CD1c-positive myeloid dendritic cell (primary cell): ENCODE results near the gene CAMK2G.
A peak's percentile ranks its signal among the peaks of the same experiment; 100 is the strongest.
"Not testable (repeated sequence)": the region's sequence is repeated elsewhere in the genome, so short reads cannot be mapped to it uniquely, and the experiment has no call there.

Source experiments
- DNase-seq: peaks from one replicate; pipeline ENCODE4 v3.0.0-alpha.2; 2016; ENCODE audit errors: extremely low spot score

The CAMK2G gene

GRCh38 chr10:73791871-73792400 is 82.4 kb downstream of the CAMK2G start:
- DNase-seq: no peak

- no peak for DNase-seq
These were observed 83.3 kb downstream of the CAMK2G start for GRCh38 chr10:73790886-73791625.

DNA sequence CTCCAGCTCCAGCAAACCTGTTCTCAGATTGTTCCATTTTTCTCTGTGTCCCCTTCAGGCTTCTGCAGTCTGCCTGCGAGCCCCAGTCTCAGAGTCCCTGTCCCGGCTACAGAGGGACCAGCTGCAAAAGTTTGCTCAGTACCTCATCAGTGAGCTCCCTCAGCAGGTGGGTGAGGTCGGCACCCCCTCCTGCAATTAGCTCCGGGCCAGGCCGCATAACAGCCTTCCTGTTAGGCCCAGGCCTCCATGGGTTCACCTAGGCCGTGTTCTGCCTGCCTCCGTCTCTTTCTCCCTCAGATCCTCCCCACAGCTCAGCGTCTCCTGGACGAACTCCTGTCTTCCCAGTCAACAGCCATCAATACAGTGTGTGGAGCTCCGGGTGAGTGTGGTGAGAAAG is 84.7 kb downstream of the CAMK2G start:
- DNase-seq: no peak

DNA sequence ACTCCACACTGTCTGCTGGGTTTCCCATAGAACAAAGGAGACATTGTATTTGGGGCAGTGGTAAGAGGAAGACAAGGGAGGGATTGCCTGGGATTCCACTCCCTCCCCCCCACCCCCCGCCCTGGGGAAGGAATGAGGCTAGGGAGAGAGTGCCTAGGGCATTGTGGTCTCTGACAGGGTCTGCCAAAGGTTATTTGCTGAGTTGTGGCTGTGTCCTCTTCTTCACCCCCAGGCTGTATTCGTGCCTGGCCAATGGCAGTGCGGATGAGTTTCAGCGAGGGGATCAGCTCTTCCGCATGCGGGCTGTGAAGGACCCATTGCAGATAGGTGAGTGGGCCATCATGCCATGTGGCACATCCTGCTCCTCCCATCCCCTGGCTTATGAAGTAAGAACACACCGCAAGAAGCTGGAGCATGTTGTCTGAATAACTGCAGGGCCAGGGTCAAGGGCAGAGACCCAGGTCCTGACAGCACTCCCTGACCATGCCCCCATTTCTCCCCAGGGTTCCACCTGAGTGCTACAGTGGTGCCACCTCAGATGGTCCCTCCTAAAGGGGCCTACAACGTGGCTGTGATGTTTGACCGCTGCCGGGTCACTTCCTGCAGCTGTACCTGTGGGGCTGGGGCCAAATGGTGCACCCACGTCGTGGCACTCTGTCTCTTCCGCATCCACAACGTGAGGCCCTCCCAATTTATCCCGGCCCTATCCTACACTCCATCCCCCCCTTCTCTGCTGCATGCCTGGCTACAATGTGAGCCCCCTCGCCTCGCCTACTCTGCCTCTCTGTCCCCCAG is 85.3 kb downstream of the CAMK2G start:
- no peak for DNase-seq

- DNase-seq: not testable (repeated sequence)
These were observed 87.1 kb downstream of the CAMK2G start for GRCh38 chr10:73787031-73787800.

- DNase-seq: no peak
These were observed 87.9 kb downstream of the CAMK2G start for GRCh38 chr10:73786512-73786885.

GRCh38 chr10:73785721-73786511 is 88.4 kb downstream of the CAMK2G start:
- DNase-seq: peak; percentile 30

- DNase-seq: peak; percentile 94
These were observed 89.1 kb downstream of the CAMK2G start, which contains the start of gene ZSWIM8 for GRCh38 chr10:73785211-73785720. Gene ZSWIM8, plus strand, starts transcription at chr10:73785606. Its CDS starts 273 bp downstream, at chr10:73785879.

GRCh38 chr10:73782749-73783085 is 91.6 kb downstream of the CAMK2G start:
- no peak for DNase-seq

GRCh38 chr10:73781879-73782748 is 92.2 kb downstream of the CAMK2G start, which contains the start of gene CHCHD1:
Gene CHCHD1, plus strand, starts transcription at chr10:73782048. Its CDS starts 28 bp downstream, at chr10:73782076.
- peak; percentile 94 for DNase-seq

DNA sequence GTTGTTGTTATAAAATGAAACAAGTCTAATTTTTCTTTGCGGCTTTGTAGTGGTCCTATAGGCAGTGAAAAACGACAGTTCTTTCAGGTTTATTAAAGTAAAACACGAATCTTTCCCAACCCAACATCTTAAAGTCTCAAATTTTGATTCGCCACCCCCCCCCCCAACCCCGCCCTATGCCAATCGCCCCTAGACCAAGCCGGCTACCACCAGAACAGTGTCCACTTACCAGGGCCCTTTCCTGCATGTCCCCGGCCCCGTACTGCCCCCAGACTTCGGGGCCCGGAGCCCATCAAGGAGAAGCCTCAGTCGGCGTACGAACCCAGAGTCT is 92.8 kb downstream of the CAMK2G start:
- no peak for DNase-seq

DNA sequence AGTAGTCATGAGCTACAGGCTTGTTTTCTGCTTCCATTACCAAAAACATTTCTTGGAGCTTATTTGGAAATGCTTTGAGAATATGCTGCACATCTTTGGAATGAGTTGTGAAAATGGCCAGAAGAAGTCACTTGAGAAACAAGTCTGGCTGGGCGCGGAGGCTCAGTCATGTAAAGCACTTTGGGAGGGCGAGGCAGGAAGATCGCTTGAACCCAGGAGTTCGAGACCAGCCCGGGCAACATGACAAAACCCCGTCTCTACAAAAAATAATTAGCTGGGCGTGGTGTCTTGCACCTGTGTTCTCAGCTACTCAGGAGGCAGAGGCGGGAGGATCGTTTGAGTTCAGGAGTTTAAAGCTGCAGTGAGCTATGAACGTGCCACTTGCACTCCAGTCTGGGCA is 93.4 kb downstream of the CAMK2G start:
- no peak for DNase-seq

GRCh38 chr10:73780301-73780700 is 94.1 kb downstream of the CAMK2G start:
- DNase-seq: no peak

DNA sequence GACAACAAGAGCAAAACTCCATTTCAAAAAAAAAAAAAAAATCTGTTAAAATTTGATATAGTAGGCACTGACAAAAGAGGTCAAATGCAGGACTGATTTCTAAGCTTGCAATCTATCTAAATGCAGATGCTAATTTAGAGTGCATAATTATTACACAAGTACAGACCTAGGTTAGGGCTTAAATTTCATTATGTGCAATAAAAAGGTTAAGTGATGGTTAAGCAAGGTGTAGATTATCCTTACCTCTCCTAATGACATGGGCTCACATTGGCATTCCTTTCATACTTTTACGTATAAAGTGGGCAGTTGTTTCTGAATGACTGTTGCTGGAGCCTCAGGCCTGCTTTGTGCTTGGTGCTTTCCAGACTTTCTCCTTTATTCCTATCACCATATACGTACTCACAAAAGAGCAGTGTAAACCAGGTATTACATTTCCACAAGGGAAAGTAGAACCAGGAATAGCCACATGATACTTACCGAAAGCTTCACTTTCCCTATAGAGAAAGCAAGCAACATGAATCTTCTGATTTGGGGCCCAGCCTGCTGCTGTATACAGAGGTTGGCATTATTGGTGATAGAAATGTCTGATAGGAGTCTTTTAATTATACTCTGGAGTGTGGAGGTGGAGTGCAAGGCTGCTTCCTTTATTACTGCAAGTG is 94.7 kb downstream of the CAMK2G start:
- no peak for DNase-seq

- DNase-seq: no peak
These were observed 95.3 kb downstream of the CAMK2G start for GRCh38 chr10:73779018-73779417.

DNA sequence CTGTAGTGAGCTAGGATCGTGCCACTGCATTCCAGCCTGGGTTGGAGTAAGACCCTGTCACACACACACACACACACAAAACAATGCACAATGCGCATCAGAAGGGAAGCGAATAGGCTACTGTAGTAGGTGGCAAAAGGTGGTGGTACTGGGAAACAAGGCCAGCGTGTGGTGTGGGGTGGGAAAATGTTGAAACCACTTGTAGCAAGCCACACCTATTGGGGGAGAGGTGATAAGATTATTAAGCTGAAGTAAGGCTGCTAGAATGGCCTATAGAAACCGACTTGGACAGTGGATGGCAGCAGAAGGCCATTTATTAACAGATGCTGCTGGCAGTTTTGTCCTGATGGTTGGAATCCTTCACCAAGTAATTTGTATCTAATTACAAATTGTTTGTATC is 99.7 kb downstream of the CAMK2G start:
- DNase-seq: no peak

DNA sequence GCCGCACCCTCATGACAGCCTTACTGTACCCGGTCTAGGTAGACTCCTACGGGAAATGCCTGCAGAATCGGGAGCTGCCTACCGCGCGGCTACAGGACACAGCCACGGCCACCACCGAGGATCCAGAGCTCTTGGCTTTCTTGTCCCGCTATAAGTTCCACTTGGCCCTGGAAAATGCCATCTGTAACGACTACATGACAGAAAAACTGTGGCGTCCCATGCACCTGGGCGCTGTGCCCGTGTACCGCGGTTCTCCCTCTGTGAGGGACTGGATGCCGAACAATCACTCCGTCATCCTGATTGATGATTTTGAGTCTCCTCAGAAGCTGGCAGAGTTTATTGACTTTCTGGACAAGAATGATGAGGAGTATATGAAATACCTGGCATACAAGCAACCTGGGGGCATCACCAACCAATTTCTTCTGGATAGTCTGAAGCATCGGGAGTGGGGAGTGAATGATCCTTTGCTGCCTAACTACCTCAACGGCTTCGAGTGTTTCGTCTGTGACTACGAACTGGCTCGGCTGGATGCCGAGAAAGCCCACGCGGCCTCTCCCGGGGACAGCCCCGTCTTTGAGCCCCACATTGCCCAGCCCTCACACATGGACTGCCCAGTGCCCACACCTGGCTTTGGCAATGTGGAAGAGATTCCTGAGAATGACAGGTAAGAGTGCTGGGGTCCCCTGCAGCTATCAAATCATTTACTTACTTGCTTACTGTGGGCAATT is 101.0 kb downstream of the CAMK2G start:
- DNase-seq: no peak

DNA sequence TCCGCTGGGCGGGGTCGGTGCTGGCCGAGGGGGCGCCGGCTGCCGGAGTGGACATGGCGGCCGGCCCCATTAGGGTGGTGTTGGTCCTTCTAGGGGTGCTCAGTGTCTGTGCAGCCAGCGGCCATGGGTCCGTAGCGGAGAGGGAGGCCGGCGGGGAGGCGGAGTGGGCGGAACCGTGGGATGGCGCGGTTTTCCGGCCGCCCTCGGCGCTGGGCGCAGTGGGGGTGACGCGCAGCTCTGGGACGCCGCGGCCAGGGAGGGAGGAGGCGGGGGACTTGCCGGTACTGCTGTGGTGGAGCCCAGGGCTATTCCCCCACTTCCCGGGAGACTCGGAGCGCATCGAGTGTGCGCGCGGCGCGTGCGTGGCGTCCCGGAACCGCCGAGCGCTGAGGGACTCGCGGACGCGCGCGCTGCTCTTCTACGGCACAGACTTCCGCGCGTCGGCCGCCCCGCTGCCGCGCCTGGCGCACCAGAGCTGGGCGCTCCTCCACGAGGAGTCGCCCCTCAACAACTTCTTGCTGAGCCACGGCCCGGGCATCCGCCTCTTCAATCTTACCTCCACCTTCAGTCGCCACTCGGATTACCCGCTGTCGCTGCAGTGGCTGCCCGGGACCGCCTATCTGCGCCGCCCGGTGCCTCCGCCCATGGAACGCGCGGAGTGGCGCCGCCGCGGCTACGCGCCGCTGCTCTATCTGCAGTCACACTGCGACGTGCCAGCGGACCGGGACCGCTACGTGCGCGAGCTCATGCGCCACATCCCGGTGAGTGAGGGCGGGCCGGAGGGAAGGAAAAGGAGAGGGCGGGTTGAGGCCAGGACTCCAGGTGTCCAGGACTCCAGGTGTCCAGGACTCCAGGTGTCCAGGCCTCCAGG is 101.8 kb downstream of the CAMK2G start:
- DNase-seq: peak; percentile 95
